ENCODE results near the gene RFESD. TPM values are rescaled to one million over a fixed set of nuclear protein-coding genes. Genes with fewer than 3 reads are reported as not detected.

RFESD gene
- total RNA-seq = 3.1 TPM

- peak within 1 kb of the TSS; percentile 67 to 85 (median 76) for H3K4me3 ChIP-seq (ENCODE audit: low read length in 3 of 3)
- peak within 1 kb of the TSS; percentile 79 to 89 (median 87) for H3K9ac ChIP-seq (ENCODE audit: low read depth in 1 of 3, low read length in 3 of 3)
- no peaks in the 10 kb centered on the region for H3K9me3 ChIP-seq (ENCODE audit: control insufficient read depth in 3 of 3, low read length in 3 of 3)
- H3K27me3 ChIP-seq (ENCODE audit: control insufficient read depth in 3 of 3, insufficient read depth in 3 of 3, low read length in 3 of 3) = no peaks in the 10 kb centered on the region
- H3K36me3 ChIP-seq (ENCODE audit: control insufficient read depth in 3 of 3, insufficient read depth in 3 of 3, low read length in 3 of 3) = no peaks in the 10 kb centered on the region
- H3K4me1 ChIP-seq (ENCODE audit: control insufficient read depth in 3 of 3, insufficient read depth in 3 of 3, low read length in 3 of 3) = peaks cover 0 to 13% (median 4%) of the 10 kb centered on the region in 3 donors
- peak within 1 kb of the TSS; percentile 93 for H3K27ac ChIP-seq (ENCODE audit: low read depth, low read length)
Observed at GRCh38 chr5:95646569-95647431, at the start of gene RFESD. Gene RFESD (plus strand): TSS chr5:95646777. CDS start chr5:95652272, 5,495 bp downstream.

DNA sequence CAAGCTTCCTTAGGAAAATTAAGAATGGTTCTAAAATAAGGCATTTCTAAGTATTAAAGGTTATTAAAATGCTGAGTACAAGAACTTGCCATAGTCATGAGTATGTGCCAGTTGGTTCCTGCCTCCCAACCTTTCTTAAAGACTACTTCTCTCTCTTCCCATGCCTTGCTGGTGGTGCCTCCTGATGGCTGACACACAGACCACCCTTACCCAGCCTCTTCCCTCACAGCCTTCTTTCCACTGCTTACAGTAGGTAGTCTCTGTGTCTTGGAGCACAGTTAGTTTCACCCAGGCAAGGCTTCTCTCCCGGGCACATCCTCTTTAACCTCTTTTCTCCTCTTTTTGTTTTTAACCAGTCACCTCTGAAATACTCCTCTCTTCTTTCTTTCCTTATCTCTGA is 47.3 kb upstream of the RFESD start:
- no peak overlapping the region for H3K4me3 ChIP-seq (ENCODE audit: low read length in 3 of 3)
- H3K9me3 ChIP-seq (ENCODE audit: control insufficient read depth in 3 of 3, low read length in 3 of 3) = no peaks in the 10 kb centered on the region
- H3K27ac ChIP-seq (ENCODE audit: low read depth, low read length) = no peak overlapping the region

GRCh38 chr5:95600557-95600956 is 46.0 kb upstream of the RFESD start:
- H3K36me3 ChIP-seq (ENCODE audit: control insufficient read depth in 3 of 3, insufficient read depth in 3 of 3, low read length in 3 of 3) = peaks cover 3 to 7% (median 3%) of the 10 kb centered on the region in 3 donors
- H3K9ac ChIP-seq (ENCODE audit: low read depth in 1 of 3, low read length in 3 of 3) = no peak overlapping the region
- H3K4me1 ChIP-seq (ENCODE audit: control insufficient read depth in 3 of 3, insufficient read depth in 3 of 3, low read length in 3 of 3) = no peaks in the 10 kb centered on the region
- no peak overlapping the region for H3K4me3 ChIP-seq (ENCODE audit: low read length in 3 of 3)
- no peaks in the 10 kb centered on the region for H3K27me3 ChIP-seq (ENCODE audit: control insufficient read depth in 3 of 3, insufficient read depth in 3 of 3, low read length in 3 of 3)
- H3K27ac ChIP-seq (ENCODE audit: low read depth, low read length) = no peak overlapping the region
- no peaks in the 10 kb centered on the region for H3K9me3 ChIP-seq (ENCODE audit: control insufficient read depth in 3 of 3, low read length in 3 of 3)

More for the DNA sequence above, 47.3 kb upstream of the RFESD start:
- no peak overlapping the region for H3K9ac ChIP-seq (ENCODE audit: low read depth in 1 of 3, low read length in 3 of 3)
- peaks cover 3 to 7% (median 3%) of the 10 kb centered on the region in 3 donors for H3K36me3 ChIP-seq (ENCODE audit: control insufficient read depth in 3 of 3, insufficient read depth in 3 of 3, low read length in 3 of 3)
- H3K4me1 ChIP-seq (ENCODE audit: control insufficient read depth in 3 of 3, insufficient read depth in 3 of 3, low read length in 3 of 3) = no peaks in the 10 kb centered on the region
- no peaks in the 10 kb centered on the region for H3K27me3 ChIP-seq (ENCODE audit: control insufficient read depth in 3 of 3, insufficient read depth in 3 of 3, low read length in 3 of 3)

GRCh38 chr5:95605786-95606185 is 40.8 kb upstream of the RFESD start:
- H3K4me1 ChIP-seq (ENCODE audit: control insufficient read depth in 3 of 3, insufficient read depth in 3 of 3, low read length in 3 of 3) = no peaks in the 10 kb centered on the region
- H3K9ac ChIP-seq (ENCODE audit: low read depth in 1 of 3, low read length in 3 of 3) = no peak overlapping the region
- no peaks in the 10 kb centered on the region for H3K9me3 ChIP-seq (ENCODE audit: control insufficient read depth in 3 of 3, low read length in 3 of 3)
- H3K36me3 ChIP-seq (ENCODE audit: control insufficient read depth in 3 of 3, insufficient read depth in 3 of 3, low read length in 3 of 3) = peaks cover 3 to 7% (median 3%) of the 10 kb centered on the region in 3 donors
- no peak overlapping the region for H3K27ac ChIP-seq (ENCODE audit: low read depth, low read length)
- H3K4me3 ChIP-seq (ENCODE audit: low read length in 3 of 3) = no peak overlapping the region
- no peaks in the 10 kb centered on the region for H3K27me3 ChIP-seq (ENCODE audit: control insufficient read depth in 3 of 3, insufficient read depth in 3 of 3, low read length in 3 of 3)

DNA sequence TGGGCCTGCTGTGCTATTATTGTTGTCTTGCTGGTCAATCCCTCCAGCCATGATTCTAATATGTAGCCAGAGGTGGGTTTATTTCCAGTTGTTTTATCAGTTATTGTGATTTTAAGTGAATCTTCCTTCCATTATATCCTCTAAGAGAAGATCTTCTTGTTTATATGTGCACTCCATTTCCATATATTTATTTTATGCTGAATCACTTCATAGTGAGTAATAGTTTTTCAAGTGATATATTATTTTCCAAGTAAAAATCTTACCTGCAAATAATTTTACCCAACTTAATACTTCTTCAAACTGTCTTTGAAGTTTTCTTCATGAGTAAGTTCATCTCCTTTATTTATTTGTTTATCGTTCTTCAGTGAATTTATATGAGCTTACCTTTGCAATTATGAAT is 40.2 kb upstream of the RFESD start:
- Histone ChIP-seq H3K9me3 (ENCODE audit: control insufficient read depth in 3 of 3, low read length in 3 of 3) (no peaks in the 10 kb centered on the region), H3K4me3 (ENCODE audit: low read length in 3 of 3) (no peak overlapping the region), H3K9ac (ENCODE audit: low read depth in 1 of 3, low read length in 3 of 3) (no peak overlapping the region), H3K4me1 (ENCODE audit: control insufficient read depth in 3 of 3, insufficient read depth in 3 of 3, low read length in 3 of 3) (no peaks in the 10 kb centered on the region), H3K27me3 (ENCODE audit: control insufficient read depth in 3 of 3, insufficient read depth in 3 of 3, low read length in 3 of 3) (no peaks in the 10 kb centered on the region), H3K27ac (ENCODE audit: low read depth, low read length) (no peak overlapping the region), H3K36me3 (ENCODE audit: control insufficient read depth in 3 of 3, insufficient read depth in 3 of 3, low read length in 3 of 3) (peaks cover 0 to 3% (median 3%) of the 10 kb centered on the region in 3 donors)

GRCh38 chr5:95609711-95610110 is 36.9 kb upstream of the RFESD start:
- H3K36me3 ChIP-seq (ENCODE audit: control insufficient read depth in 3 of 3, insufficient read depth in 3 of 3, low read length in 3 of 3) = no peaks in the 10 kb centered on the region
- H3K27me3 ChIP-seq (ENCODE audit: control insufficient read depth in 3 of 3, insufficient read depth in 3 of 3, low read length in 3 of 3) = no peaks in the 10 kb centered on the region
- no peaks in the 10 kb centered on the region for H3K9me3 ChIP-seq (ENCODE audit: control insufficient read depth in 3 of 3, low read length in 3 of 3)
- no peak overlapping the region for H3K4me3 ChIP-seq (ENCODE audit: low read length in 3 of 3)
- H3K4me1 ChIP-seq (ENCODE audit: control insufficient read depth in 3 of 3, insufficient read depth in 3 of 3, low read length in 3 of 3) = no peaks in the 10 kb centered on the region
- no peak overlapping the region for H3K9ac ChIP-seq (ENCODE audit: low read depth in 1 of 3, low read length in 3 of 3)
- no peak overlapping the region for H3K27ac ChIP-seq (ENCODE audit: low read depth, low read length)

DNA sequence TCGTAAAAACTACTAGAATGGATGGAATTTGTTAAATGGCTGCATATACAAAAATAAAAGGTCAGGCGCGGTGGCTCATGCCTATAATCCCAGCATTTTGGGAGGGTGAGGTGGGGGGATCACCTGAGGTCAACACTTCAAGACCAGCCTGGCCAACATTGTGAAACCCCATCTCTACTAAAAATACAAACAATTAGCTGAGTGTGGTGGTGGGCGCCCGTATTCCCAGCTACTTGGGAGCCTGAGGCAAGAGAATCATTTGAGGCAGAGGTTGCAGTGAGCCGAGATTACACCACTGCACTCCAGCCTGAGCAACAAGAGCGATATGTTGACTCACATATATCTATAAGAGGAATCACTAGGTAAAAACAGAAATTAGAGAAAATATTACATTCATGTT is 36.0 kb upstream of the RFESD start:
- no peaks in the 10 kb centered on the region for H3K9me3 ChIP-seq (ENCODE audit: control insufficient read depth in 3 of 3, low read length in 3 of 3)
- no peaks in the 10 kb centered on the region for H3K4me1 ChIP-seq (ENCODE audit: control insufficient read depth in 3 of 3, insufficient read depth in 3 of 3, low read length in 3 of 3)
- no peaks in the 10 kb centered on the region for H3K27me3 ChIP-seq (ENCODE audit: control insufficient read depth in 3 of 3, insufficient read depth in 3 of 3, low read length in 3 of 3)
- H3K36me3 ChIP-seq (ENCODE audit: control insufficient read depth in 3 of 3, insufficient read depth in 3 of 3, low read length in 3 of 3) = no peaks in the 10 kb centered on the region
- H3K4me3 ChIP-seq (ENCODE audit: low read length in 3 of 3) = no peak overlapping the region
- H3K9ac ChIP-seq (ENCODE audit: low read depth in 1 of 3, low read length in 3 of 3) = no peak overlapping the region
- H3K27ac ChIP-seq (ENCODE audit: low read depth, low read length) = no peak overlapping the region

DNA sequence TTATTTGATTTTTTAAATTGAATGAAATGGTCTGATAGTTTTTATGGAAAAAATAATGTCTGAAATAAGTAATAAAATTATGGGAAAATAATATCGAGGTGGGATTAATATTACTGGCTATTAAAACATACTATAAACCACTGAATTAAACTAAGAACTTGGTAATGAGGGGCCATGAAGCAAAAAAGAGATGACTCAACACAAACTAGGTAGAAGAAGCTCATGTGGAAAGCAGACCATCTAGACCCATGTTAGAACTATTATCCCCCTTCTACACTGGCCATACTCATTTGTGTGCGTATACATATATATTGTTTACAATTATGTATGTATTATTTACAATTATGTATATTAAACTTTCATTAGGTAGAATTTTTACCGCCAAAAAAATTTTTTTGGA is 35.2 kb upstream of the RFESD start:
- no peaks in the 10 kb centered on the region for H3K9me3 ChIP-seq (ENCODE audit: control insufficient read depth in 3 of 3, low read length in 3 of 3)
- H3K27me3 ChIP-seq (ENCODE audit: control insufficient read depth in 3 of 3, insufficient read depth in 3 of 3, low read length in 3 of 3) = no peaks in the 10 kb centered on the region
- H3K36me3 ChIP-seq (ENCODE audit: control insufficient read depth in 3 of 3, insufficient read depth in 3 of 3, low read length in 3 of 3) = no peaks in the 10 kb centered on the region
- no peak overlapping the region for H3K9ac ChIP-seq (ENCODE audit: low read depth in 1 of 3, low read length in 3 of 3)
- H3K27ac ChIP-seq (ENCODE audit: low read depth, low read length) = no peak overlapping the region
- no peak overlapping the region for H3K4me3 ChIP-seq (ENCODE audit: low read length in 3 of 3)
- no peaks in the 10 kb centered on the region for H3K4me1 ChIP-seq (ENCODE audit: control insufficient read depth in 3 of 3, insufficient read depth in 3 of 3, low read length in 3 of 3)

DNA sequence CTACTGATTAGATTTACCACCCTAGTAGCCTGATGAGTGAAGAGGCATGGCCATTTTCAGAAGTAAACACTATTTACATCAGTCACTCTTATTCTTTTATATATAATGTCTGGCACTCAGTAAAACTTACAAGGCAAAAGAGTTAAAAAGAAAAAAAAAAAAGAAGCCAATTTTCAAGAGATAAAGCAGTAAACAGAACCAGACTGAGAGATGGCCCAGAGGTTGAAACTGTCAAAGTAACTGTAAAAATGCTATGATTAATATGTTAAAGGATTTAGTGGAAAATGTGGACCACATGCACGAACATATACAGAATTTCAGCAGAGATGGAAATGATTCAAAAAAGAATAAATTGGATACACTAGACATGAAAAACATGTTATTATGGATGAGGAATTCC is 33.1 kb upstream of the RFESD start:
- Histone ChIP-seq H3K9ac (ENCODE audit: low read depth in 1 of 3, low read length in 3 of 3) (no peak overlapping the region), H3K27me3 (ENCODE audit: control insufficient read depth in 3 of 3, insufficient read depth in 3 of 3, low read length in 3 of 3) (no peaks in the 10 kb centered on the region), H3K27ac (ENCODE audit: low read depth, low read length) (no peak overlapping the region), H3K4me1 (ENCODE audit: control insufficient read depth in 3 of 3, insufficient read depth in 3 of 3, low read length in 3 of 3) (no peaks in the 10 kb centered on the region), H3K9me3 (ENCODE audit: control insufficient read depth in 3 of 3, low read length in 3 of 3) (no peaks in the 10 kb centered on the region), H3K4me3 (ENCODE audit: low read length in 3 of 3) (no peak overlapping the region), H3K36me3 (ENCODE audit: control insufficient read depth in 3 of 3, insufficient read depth in 3 of 3, low read length in 3 of 3) (no peaks in the 10 kb centered on the region)

DNA sequence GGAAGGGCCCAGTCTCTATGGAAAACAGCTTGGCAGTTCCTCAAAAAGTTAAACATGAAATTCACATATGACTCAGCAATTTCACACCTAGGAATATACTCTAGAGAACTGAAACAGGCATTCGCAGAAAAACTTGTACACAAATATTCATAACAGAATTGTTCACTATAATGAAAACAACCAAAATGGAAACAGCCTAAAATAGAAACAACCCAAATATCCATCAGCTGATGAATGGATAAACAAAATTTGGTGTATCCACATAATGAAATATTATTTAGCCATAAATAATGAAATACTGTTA is 31.5 kb upstream of the RFESD start:
- Histone ChIP-seq H3K27me3 (ENCODE audit: control insufficient read depth in 3 of 3, insufficient read depth in 3 of 3, low read length in 3 of 3) (peaks cover 0 to 7% (median 2%) of the 10 kb centered on the region in 3 donors), H3K27ac (ENCODE audit: low read depth, low read length) (no peak overlapping the region), H3K9me3 (ENCODE audit: control insufficient read depth in 3 of 3, low read length in 3 of 3) (no peaks in the 10 kb centered on the region), H3K9ac (ENCODE audit: low read depth in 1 of 3, low read length in 3 of 3) (no peak overlapping the region), H3K4me3 (ENCODE audit: low read length in 3 of 3) (no peak overlapping the region), H3K36me3 (ENCODE audit: control insufficient read depth in 3 of 3, insufficient read depth in 3 of 3, low read length in 3 of 3) (no peaks in the 10 kb centered on the region), H3K4me1 (ENCODE audit: control insufficient read depth in 3 of 3, insufficient read depth in 3 of 3, low read length in 3 of 3) (peaks cover 4 to 8% (median 6%) of the 10 kb centered on the region in 3 donors)
